CD4-positive, alpha-beta T cell treated with Interleukin-6 at 100 ng/mL for 8 hours (primary cell): ENCODE data around the gene HSP90AB1.

ENCODE experiments used
- DNase-seq: peaks from one replicate; pipeline ENCODE4 v3.0.0-alpha.2; 2020; ENCODE audit warnings: mixed read lengths, low spot score

Gene HSP90AB1

GRCh38 chr6:44246663-44247337 is at the start of gene HSP90AB1:
HSP90AB1 (plus strand) TSS chr6:44247101; CDS start chr6:44248630, 1,529 bp downstream.
- DNase-seq: peak; percentile 98

DNA sequence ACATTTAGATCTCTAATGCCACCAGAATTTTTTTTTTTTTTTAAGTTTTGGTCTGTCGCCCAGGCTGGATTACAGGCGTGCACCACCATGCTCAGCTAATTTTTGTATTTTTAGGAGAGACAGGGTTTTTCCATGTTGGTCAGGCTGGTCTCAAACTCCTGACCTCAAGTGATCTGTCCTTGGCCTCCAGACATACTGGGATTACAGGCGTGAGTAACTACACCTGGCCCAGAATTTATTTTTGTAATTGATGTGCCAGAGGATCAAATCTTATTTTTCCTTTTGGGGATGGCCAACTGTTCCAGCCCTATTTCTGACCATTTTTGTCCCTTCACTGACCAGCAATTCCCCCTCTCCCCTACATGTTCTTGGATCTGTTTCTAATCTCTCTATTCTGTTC is 48.2 kb upstream of the HSP90AB1 start:
- DNase-seq: no peak

GRCh38 chr6:44199883-44200282 is 47.0 kb upstream of the HSP90AB1 start:
- DNase-seq: no peak

- no peak for DNase-seq
These were observed 45.7 kb upstream of the HSP90AB1 start for GRCh38 chr6:44201200-44201599.

DNA sequence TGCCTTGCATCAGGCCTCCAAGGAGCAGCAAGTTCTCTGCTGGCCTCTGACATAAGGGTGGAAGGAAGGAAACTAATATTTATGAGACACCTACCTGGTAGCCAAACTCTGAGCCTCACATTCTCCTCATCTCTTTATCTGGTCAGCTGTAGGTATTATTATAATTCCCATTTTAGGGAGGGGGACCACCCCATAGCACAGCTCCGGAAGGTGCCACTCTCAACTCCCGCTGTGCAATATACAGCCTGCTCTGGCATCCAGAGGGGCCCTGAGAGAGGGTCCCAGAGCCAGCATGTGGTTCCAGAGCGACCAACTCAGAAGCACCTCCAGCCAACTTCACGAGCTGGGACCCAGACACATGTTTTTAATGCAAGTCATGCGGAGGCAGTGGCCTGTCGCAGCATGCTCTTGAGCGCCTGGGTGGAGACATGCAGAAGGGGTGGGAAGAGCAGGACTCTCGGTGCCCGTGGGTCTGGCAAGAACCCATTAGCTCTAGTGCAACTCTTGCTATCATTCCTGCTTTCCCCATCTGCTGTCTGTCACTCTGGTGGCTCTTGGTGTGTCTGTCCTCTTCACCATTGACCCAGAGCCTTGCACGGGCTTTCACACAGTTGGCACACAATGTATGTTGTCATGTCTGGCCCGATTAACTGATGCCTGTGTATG is 45.1 kb upstream of the HSP90AB1 start:
- DNase-seq: no peak

DNA sequence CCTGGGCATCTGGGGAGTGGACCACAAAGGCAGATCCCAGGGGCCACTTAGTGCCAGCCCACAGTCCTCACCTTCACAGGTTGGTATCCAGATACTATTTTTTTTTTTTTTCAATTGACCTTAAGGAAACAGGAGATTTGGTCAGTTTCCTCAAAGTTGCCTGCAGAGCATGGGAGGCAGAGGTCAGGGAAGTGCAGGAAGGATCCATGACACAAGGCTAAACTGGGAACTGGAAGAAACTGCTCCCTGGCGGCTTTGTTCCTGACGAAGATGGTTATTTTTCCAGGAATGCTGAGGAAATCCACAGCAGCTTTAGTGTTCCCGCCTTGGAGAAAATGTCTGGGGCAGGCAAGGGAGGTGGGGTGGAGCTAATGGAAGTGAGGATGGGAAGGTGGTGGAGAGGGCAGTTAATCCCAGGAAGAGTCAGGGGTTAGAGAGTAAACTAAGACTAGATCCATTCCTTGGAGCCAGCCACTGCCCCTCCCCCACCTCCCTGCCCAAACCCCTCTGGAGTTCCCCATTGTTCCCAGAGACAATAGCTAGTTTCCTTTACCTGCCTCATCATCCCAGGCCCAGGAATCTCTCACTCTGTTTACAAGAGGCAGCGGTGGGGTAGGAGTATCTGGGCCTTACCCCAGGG is 44.4 kb upstream of the HSP90AB1 start:
- no peak for DNase-seq

DNA sequence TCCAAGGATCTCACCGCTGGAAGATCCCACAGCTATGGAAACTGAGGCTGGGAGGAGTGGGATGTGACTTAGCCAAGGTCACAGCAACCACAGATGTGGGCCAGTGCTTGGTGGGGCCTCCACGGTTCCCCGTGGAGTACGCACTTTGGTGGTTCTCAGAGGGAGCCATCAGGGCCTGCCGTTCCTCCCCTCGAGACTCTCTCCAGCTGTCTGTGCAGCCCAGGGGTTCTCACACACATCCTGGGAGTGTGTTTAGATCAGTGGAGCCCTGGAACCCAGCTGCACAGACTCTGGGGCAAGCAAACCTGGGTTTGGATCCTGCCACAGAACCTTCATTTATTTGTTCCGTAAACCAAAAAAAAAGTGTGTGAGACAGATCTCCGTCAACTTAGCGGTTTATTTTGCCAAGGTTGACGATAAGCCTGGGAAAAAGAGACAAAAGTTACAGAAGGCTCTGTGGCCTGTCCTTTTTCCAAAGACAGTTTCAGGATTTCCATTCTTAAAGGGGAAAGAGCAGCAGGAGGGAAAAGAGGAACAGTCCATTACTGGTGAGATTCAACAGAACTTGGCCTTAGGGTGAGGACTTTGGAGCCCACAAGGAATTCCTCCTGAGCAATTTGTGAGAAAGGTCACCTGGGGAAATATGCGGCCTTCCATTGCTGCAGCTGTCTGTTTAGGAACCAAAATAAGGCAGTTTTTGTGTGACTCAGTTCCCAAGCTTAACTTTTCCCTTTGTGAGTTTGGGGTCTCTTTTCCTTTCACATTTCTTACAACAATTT is 43.7 kb upstream of the HSP90AB1 start:
- DNase-seq: no peak

DNA sequence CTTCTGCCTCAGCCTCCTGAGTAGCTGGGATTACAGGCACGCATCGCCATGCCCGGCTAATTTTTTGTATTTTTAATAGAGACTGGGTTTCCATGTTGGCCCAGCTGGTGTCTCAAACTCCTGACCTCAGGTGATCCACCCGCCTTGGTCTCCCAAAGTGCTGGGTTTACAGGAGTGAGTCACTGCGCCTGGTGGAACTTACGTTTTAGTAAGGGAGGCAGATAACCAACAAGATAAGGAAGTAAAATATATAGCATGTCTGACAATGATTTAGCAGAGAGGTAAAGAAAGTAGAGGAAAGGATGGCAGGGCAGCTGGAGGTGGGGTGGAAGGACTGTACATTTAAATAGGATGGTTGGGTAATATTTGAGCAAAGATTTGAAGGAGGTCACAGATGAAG is 42.9 kb upstream of the HSP90AB1 start:
- no peak for DNase-seq

DNA sequence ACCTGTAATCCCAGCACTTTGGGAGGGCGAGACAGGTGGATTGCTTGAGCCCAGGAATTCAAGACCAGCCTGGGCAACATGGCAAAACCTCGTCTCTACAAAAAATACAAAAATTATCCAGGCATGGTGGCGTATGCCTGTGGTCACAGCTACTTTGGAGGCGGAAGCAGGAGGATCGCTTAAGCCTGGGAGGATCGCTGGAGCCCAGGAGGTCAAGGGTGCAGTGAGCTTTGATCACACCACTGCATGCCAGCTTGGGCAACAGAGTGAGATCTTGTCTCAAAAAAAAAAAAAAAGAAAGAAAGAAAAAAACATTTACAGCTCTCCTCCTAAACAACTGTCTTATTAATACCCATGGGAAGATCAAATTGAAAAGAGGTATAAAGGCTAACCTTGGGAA is 38.9 kb upstream of the HSP90AB1 start:
- no peak for DNase-seq

DNA sequence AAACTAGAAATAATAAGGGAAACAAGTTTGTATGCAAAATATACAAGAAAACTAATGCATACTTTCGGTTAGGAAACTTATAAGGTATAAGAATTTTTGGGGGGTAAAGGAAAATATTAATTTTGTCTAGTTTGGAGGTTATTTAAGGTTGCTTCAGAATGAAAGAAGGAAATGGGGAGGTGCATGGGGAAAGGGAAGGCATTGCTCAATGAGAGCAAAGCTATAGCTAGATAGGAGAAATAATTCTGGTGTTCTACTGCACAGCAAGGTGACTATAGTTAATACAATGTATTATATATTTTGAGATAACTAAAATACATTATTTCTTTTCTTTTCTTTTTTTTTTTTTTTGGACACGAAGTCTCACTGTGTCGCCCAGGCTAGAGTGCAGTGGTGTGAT is 35.6 kb upstream of the HSP90AB1 start:
- no peak for DNase-seq

DNA sequence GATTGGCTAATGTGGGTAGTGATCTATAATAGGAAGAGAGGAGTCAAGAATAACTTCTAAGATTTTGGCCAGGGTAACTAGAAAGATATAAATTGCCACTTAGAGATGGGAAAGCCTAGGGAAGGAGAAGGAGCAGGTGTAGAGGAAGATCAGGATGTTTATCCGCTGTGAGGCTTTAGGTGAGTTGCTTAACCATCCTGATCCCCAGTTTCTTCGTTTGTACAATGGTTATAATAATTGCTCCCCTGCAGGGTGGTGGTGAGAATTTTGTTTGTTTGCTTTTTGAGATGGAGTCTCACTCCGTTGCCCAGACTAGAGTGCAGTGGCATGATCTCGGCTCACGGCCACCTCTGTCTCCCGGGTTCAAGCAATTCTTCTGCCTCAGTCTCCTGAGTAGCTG is 32.6 kb upstream of the HSP90AB1 start:
- DNase-seq: no peak

- no peak for DNase-seq
These were observed 30.1 kb upstream of the HSP90AB1 start, which contains the start of gene MYMX for GRCh38 chr6:44216677-44217331. MYMX (plus strand) TSS chr6:44216926; CDS start chr6:44217472, 546 bp downstream.

DNA sequence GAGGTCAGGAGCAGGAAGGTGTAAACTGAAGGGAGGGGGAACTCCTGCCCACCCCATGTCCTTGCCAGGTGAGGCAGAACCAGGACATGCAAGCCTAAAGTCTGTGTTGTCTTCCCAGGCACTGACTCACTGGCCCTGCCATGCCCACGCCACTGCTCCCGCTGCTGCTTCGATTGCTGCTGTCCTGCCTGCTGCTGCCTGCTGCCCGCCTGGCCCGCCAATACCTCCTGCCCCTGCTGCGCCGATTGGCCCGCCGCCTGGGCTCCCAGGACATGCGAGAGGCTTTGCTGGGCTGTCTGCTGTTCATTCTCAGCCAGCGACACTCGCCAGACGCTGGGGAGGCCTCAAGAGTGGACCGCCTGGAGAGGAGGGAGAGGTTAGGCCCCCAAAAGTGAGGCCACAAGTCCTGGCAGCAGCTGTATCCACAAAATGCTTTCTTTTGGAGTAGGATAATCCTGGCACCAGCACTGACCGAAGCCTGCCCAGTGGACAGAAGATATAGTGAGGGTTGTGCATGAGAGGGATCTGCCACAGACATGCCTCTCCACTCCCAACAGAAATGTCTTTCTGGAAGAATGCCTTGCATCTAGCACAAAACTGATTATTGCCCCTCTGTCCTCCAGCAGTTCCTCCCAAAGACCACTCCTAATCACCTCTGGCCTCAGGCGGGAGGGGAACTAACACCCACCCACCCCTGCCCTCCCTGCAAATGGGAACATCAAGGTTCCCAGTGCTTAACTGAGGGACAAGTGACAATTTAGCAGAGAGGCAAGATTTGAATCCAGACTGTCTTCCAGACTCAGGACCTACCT is 29.4 kb upstream of the HSP90AB1 start:
- no peak for DNase-seq

DNA sequence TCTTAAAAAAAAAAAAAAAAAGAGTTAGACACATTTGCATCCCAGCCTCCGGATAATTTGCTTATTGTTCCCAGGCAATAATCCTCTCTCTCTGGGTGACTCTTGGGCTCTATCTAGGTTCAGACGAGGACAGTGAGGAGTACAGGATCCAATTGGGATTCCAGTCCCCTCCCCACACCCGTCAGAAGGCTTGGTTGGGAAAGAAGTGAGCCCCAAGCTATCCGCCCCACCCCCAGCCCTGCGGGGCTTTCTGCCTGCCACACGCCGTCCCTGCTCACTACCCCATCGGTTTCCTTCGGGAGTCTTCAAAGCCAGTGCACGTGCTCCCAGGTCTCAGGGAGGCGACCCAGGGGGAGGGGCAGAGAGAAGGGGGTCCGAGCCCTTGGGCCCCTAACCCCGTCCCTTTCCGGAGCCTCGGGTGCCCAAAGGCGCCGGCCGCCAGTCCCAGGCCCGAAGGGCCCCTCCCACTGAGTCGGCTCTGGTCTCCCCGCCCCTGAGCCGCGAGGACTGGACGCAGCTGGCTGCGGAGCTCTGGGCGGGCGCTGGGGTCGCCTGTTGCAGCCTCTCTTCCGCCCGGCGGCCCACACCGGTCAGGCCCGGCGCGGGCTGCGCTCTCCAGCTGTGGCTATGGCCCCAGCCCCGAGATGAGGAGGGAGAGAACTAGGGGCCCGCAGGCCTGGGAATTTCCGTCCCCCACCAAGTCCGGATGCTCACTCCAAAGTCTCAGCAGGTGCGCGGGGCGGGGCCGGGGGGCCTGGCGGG is 27.7 kb upstream of the HSP90AB1 start:
- no peak for DNase-seq

DNA sequence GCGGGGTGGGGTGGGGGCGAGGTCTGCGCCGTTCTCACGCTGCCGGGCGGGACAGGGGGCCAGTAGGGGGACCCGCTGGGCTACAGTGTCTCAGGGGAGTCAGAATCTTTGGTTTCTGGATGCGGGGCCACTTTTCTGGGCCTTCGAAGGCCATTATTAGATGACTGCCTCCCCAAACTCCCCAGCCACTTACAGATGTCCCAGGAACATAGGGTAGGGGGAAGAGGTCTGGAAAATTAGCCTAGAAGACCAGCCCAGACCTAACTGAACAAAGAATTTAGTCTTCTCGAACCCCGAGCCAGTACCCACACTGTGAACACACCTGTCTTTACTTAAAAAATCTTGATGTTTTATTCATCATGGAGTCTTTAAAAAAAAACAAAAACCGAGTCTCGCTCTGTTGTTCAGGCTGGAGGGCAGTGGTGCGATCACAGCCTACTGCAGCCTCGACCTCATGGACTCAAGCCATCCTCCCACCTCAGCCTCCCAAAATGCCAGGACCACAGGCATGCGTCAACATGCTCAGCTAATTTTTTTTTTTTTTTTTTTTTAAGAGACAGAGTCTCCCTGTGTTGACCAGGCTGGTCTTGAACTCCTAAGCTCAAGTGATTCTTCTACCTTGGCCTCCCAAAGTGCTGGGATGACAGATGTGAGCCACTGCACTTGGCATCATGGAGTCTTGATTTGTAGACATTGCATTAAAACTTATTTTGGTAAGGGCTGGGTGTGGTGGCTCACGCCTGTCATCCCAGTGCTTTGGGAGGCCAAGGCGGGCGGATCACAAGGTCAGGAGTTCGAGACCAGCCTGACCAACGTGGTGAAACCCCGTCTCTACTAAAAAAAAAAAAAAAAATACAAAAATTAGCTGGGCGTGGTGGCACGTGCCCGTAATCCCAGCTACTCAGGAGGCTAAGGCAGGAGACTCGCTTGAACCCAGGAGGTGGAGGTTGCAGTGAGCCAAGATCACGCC is 26.8 kb upstream of the HSP90AB1 start:
- DNase-seq: no peak

DNA sequence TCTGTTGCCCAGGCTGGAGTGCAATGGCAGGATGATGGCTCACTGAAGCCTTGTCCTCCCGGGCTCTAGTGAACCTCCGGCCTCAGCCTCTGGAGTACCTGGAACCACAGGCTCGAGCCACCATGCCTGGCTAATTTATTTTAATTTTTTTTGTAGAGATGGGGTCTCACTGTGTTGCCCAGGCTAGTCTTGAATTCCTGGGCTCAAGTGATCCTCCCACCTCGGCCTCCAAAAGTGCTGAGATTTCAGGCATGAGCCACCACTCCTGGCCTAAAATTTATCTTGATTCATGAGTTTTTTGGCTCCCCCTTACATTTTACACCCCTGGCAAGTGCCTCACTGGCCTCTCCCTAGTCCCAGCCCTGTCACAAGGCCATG is 26.0 kb upstream of the HSP90AB1 start:
- DNase-seq: no peak

- peak; percentile 70 for DNase-seq
These were observed 25.5 kb upstream of the HSP90AB1 start for GRCh38 chr6:44221291-44221960.

DNA sequence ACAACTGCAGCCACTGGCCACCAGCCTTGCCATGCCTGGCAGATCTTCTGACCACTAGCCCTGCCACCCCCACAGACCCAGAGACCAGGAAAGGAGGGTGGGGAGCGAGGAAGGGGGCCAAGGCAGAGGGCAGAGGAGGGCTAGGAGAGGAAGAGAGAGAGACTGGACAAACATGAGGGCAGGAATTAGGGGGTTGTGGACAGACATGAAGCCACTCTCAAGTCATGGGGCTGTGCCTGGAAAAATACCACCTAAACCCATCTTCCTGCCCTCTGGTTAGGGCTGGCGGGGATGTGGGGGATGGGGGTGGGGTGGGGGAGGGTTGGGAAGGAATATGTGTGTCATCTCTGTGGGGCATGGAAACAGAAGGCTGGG is 25.0 kb upstream of the HSP90AB1 start:
- no peak for DNase-seq
